Chondrocyte (in vitro differentiated cells): ENCODE data around the gene MTURN. TPM values are rescaled to one million over a fixed set of nuclear protein-coding genes. Genes with fewer than 3 reads are reported as not detected.

ENCODE experiments used
- DNase-seq: peaks from one replicate; pipeline ENCODE4 v3.0.0; 2021; ENCODE audit warnings: mixed read lengths, low spot score
- H3K27ac Mint-ChIP-seq: one replicate; pipeline ENCODE4 v1.8.0; 2021; ENCODE audit warnings: mild to moderate bottlenecking, moderate library complexity, mixed read lengths; ENCODE audit not compliant: unreplicated experiment
- H3K27me3 Mint-ChIP-seq: 2 replicates; pipeline ENCODE4 v1.8.0; 2021; ENCODE audit warnings: low read depth, mixed read lengths
- H3K36me3 Mint-ChIP-seq: 2 replicates; pipeline ENCODE4 v1.8.0; 2021; ENCODE audit warnings: low read depth, mixed read lengths
- H3K4me1 Mint-ChIP-seq: 2 replicates; pipeline ENCODE4 v1.8.0; 2021; ENCODE audit warnings: low read depth, mild to moderate bottlenecking, mixed read lengths
- H3K4me3 Mint-ChIP-seq: one replicate; pipeline ENCODE4 v1.8.0; 2021; ENCODE audit warnings: mild to moderate bottlenecking, moderate library complexity, mixed read lengths; ENCODE audit not compliant: unreplicated experiment
- H3K9me3 Mint-ChIP-seq: 2 replicates; pipeline ENCODE4 v1.8.0; 2021; ENCODE audit warnings: low read depth, mixed read lengths
- CTCF ChIP-seq: fragments of 200-600 bp; sonication (generic); IDR thresholded peaks from 2 replicates; pipeline ENCODE4 v1.5.0; 2021; ENCODE audit warnings: antibody characterized with exemption, mild to moderate bottlenecking, moderate library complexity
- long read RNA-seq: library from polyadenylated mRNA; stranded (forward); transcript quantifications from one replicate; pipeline ENCODE4 v2.0.0, GENCODE V29; 2021
- total RNA-seq: library from RNA; stranded (reverse); gene quantifications from 3 replicates; pipeline ENCODE4 v1.2.1, GENCODE V29; 2021

MTURN gene
- total RNA-seq, result 14.9 to 19.8 TPM (median 15.7 TPM) in 3 replicates
- long read RNA-seq, full-length matches to known transcripts, result 19 of 26 reads
- long read RNA-seq, partial matches to known transcripts, result 0 of 26 reads
- long read RNA-seq, other reads (novel, unspliced or antisense), result 7 of 26 reads

DNA sequence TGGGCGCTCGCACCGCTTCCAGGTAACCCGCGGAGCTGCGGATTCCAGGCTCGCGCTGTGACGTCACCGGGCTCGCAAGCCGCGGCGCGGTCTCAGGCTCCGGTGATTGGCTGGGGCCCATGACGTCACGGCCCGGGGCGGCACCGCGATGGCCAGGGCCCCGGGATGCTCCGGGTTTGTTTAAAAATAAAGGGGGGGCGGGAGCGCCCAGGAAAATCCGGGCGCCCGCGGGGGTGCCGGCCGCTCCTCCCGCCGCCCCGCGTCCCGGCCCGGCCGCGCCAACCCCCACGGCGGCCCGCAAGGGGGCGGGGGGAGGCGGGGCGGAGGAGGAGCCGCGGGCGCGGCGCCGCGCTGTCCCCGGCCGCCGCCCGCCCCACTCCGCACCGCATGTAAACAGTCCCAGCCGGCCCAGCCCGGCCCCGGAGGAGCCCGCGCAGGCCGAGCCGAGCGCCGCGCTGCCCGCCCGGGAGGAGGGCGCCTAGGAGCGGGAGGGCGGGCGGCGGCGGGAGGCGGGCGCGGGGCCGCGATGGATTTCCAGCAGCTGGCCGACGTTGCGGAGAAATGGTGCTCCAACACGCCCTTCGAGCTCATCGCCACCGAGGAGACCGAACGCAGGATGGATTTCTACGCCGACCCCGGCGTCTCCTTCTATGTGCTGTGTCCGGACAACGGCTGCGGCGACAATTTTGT lies at the start of gene MTURN:
TSS of gene MTURN (plus strand) at position 376 of the 690 bp plus-strand sequence. CDS start at position 527, 151 bp downstream.
- Mint-ChIP-seq H3K36me3 (no peaks in the 10 kb centered on the region), H3K4me1 (peaks cover 8% of the 10 kb centered on the region), H3K27me3 (no peaks in the 10 kb centered on the region), H3K27ac (peak within 1 kb of the TSS; percentile 54), H3K9me3 (no peaks in the 10 kb centered on the region), H3K4me3 (peak within 1 kb of the TSS; percentile 81)
- DNase-seq, result no peak
- no peak for TF ChIP-seq CTCF

DNA sequence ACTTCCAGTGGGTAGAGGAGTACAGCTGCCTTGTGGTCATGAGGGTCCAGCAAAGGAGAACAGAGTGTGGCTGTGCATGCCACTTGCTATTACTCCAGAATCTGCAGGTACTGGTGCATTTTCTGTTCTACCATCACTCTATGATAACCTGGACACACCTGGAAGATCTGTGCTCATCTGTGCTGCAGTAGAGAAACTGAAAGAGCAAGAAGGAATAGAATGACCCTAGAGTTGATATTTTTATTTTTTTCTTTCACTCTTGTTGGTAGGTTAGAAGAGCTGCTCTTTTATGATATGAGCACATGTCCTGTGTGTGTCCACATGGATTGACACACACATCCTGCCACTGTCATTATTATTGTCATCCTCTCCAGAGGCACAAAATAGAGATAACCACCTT lies 48.3 kb upstream of the MTURN start:
- Mint-ChIP-seq H3K36me3 (peaks cover 11% of the 10 kb centered on the region), H3K27ac (no peak overlapping the region), H3K4me3 (no peak overlapping the region), H3K9me3 (no peaks in the 10 kb centered on the region), H3K27me3 (no peaks in the 10 kb centered on the region), H3K4me1 (peaks cover 19% of the 10 kb centered on the region)
- no peak for TF ChIP-seq CTCF
- DNase-seq, result no peak

DNA sequence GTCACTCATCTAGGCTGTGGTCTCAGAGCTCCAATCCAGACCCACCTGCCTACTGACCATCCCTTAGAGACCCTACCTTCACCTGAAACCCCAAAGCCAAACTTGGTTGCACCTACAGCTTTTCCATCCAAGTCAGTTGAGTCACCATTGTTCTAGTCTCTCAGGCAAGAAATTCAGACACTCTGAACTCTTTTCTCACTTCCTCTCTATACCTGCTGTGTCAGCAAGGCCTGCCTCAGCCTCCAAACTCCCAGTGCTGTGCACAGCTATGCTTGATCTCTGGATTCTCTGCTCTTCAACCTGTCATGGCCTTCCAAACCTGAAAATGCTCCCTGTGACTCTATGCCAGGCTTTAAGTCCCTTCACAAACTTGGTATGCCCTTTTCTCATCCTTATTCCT lies 47.4 kb upstream of the MTURN start:
- Mint-ChIP-seq H3K9me3 (no peaks in the 10 kb centered on the region), H3K27me3 (no peaks in the 10 kb centered on the region), H3K27ac (no peak overlapping the region), H3K4me1 (peaks cover 27% of the 10 kb centered on the region), H3K4me3 (no peak overlapping the region), H3K36me3 (peaks cover 10% of the 10 kb centered on the region)
- DNase-seq, result no peak
- TF ChIP-seq CTCF, result no peak

- Mint-ChIP-seq H3K36me3 (peaks cover 10% of the 10 kb centered on the region), H3K27me3 (no peaks in the 10 kb centered on the region), H3K9me3 (no peaks in the 10 kb centered on the region), H3K4me3 (no peak overlapping the region), H3K4me1 (peaks cover 30% of the 10 kb centered on the region), H3K27ac (peak overlapping the region; percentile 2)
- no peak for DNase-seq
- TF ChIP-seq CTCF, result no peak
Measured at GRCh38 chr7:30088362-30088761, 46.4 kb upstream of the MTURN start.

- peak overlapping the region; percentile 24 for H3K27ac Mint-ChIP-seq
- no peak for TF ChIP-seq CTCF
- H3K27me3 Mint-ChIP-seq, result no peaks in the 10 kb centered on the region
Measured at GRCh38 chr7:30090111-30090510, 44.7 kb upstream of the MTURN start.

More at GRCh38 chr7:30090111-30090510, 44.7 kb upstream of the MTURN start:
- no peaks in the 10 kb centered on the region for H3K9me3 Mint-ChIP-seq
- peaks cover 35% of the 10 kb centered on the region for H3K4me1 Mint-ChIP-seq
- peaks cover 10% of the 10 kb centered on the region for H3K36me3 Mint-ChIP-seq
- DNase-seq, result no peak
- no peak overlapping the region for H3K4me3 Mint-ChIP-seq
